Gastroesophageal sphincter (tissue), 3 donors: Measurements from ENCODE around the gene TENT4A.

Source experiments
- CTCF ChIP-seq, 4 experiments: fragments of 200-600 bp in 2 of 4; fragments of 450-650 bp in 2 of 4; sonication (generic) in 1 of 4; IDR thresholded peaks; one replicate each; pipeline ENCODE4 v1.5.1; 2017 to 2019; ENCODE audit warnings: antibody characterized with exemption in 4 of 4, mild to moderate bottlenecking in 2 of 4, moderate library complexity in 2 of 4
- EP300 ChIP-seq: sonication (generic); formaldehyde crosslinking; IDR thresholded peaks from one replicate; pipeline ENCODE4 v1.6.1; 2017; ENCODE audit warnings: antibody characterized with exemption, mild to moderate bottlenecking

- no peak for TF ChIP-seq EP300
- TF ChIP-seq CTCF (IDR thresholded peaks at IDR 0.05) = no peak
These were observed 79.8 kb downstream of the TENT4A start for GRCh38 chr5:6792911-6793471.
